HCT116 (cell line): ENCODE results near the gene URM1. TPM values are rescaled to one million over a fixed set of nuclear protein-coding genes. Genes with fewer than 3 reads are reported as not detected.
A peak's percentile ranks its signal among the peaks of the same experiment; 100 is the strongest.
"Not testable (repeated sequence)": the region's sequence is repeated elsewhere in the genome, so short reads cannot be mapped to it uniquely, and the experiment has no call there.

Experiments
- ATAC-seq: fragments of 200-7000 bp; cut with Tn5 transposase; 2 replicates; pipeline ENCODE4 v1.9.1; 2020; ENCODE audit warnings: mild to moderate bottlenecking, moderate library complexity
- BruUV-seq: library from RNA; stranded (reverse); fragments of 400-500 nt; replicated peaks from 2 replicates; lab custom pipeline; 2021; lab: Mats Ljungman, UMichigan
- CTCF ChIA-PET: fragments of 300-600 bp; sonication (Branson Sonifier 250); formaldehyde crosslinking; loops from one replicate; lab custom pipeline; 2021; ENCODE audit warnings: antibody characterized with exemption; lab: Charles Lee
- POLR2A ChIA-PET: fragments of 300-600, 350-600 bp; sonication (Branson Sonifier 250); formaldehyde crosslinking; loops from one replicate; lab custom pipeline; 2021; ENCODE audit warnings: antibody characterized with exemption; lab: Charles Lee
- RAD21 ChIA-PET, 2 experiments: fragments of 300-600 bp; sonication (Branson Sonifier 250); formaldehyde crosslinking; loops; one replicate each; lab custom pipeline; 2023; ENCODE audit warnings: low total read pairs in 2 of 2; ENCODE audit not compliant: uncharacterized antibody in 2 of 2, unreplicated experiment in 2 of 2, low non-redundant PET in 1 of 2; lab: Charles Lee
- DNase-seq: peaks from one replicate; pipeline ENCODE4 v3.0.0-alpha.2; 2010; ENCODE audit warnings: low read depth, low spot score
- H2AFZ ChIP-seq: fragments of 200-600 bp; shearing (Covaris generic), sonication (generic); 2 replicates; pipeline ENCODE4 v1.6.1; 2017; ENCODE audit warnings: low read depth, mixed run types, mixed read lengths, antibody characterized with exemption, low read length; ENCODE audit not compliant: poor library complexity, severe bottlenecking
- H3K27ac ChIP-seq: 2 replicates; pipeline ENCODE4 v1.5.1; 2012; ENCODE audit warnings: low read depth, low read length
- H3K27me3 ChIP-seq: fragments of 200-600 bp; sonication (generic); 2 replicates; pipeline ENCODE4 v1.6.1; 2016; ENCODE audit warnings: mixed run types, low read length, mixed read lengths; ENCODE audit not compliant: insufficient read depth
- H3K36me3 ChIP-seq, 2 experiments: fragments of 200-500 bp in 1 of 2; fragments of 200-600 bp in 1 of 2; sonication (Bioruptor generic) in 1 of 2; sonication (generic) in 1 of 2; 2 replicates each; pipeline versions ENCODE4 v1.5.1 to v1.6.1; 2014 to 2016; ENCODE audit warnings: low read length in 2 of 2, inconsistent platforms in 1 of 2, mixed read lengths in 1 of 2, mixed run types in 1 of 2; ENCODE audit not compliant: insufficient read depth in 2 of 2, control insufficient read depth in 1 of 2
- H3K4me1 ChIP-seq, 2 experiments: fragments of 200-600 bp in 1 of 2; sonication (generic) in 1 of 2; 2 replicates each; pipeline versions ENCODE4 v1.5.1 to v1.6.1; 2012 to 2017; ENCODE audit warnings: low read length in 2 of 2, inconsistent platforms in 1 of 2, mild to moderate bottlenecking in 1 of 2, mixed read lengths in 1 of 2, mixed run types in 1 of 2, moderate library complexity in 1 of 2; ENCODE audit not compliant: insufficient read depth in 2 of 2, control insufficient read depth in 1 of 2
- H3K4me2 ChIP-seq: fragments of 200-600 bp; sonication (generic); 2 replicates; pipeline ENCODE4 v1.6.1; 2017; ENCODE audit warnings: mixed run types, low read length, mixed read lengths
- H3K4me3 ChIP-seq, 2 experiments: fragments of 200-600 bp in 1 of 2; sonication (generic) in 1 of 2; replicated peaks in 1 of 2; 2 replicates each; pipeline ENCODE4 v1.5.1; 2011 to 2016; ENCODE audit warnings: low read length in 2 of 2, control low read depth in 1 of 2, low read depth in 1 of 2, mild to moderate bottlenecking in 1 of 2, mixed read lengths in 1 of 2, mixed run types in 1 of 2
- H3K79me2 ChIP-seq: fragments of 200-600 bp; sonication (generic); 2 replicates; pipeline ENCODE4 v1.6.1; 2017; ENCODE audit warnings: mild to moderate bottlenecking, mixed run types, low read length, moderate library complexity, mixed read lengths; ENCODE audit not compliant: insufficient read depth
- H3K9ac ChIP-seq: fragments of 200-600 bp; sonication (generic); 2 replicates; pipeline ENCODE4 v1.6.1; 2016; ENCODE audit warnings: low read length, mixed read lengths
- H3K9me2 ChIP-seq: fragments of 200-600 bp; sonication (generic), shearing (Covaris generic); 2 replicates; pipeline ENCODE4 v1.6.1; 2017; ENCODE audit warnings: mixed run types, mild to moderate bottlenecking, moderate library complexity; ENCODE audit not compliant: insufficient read depth
- H3K9me3 ChIP-seq, 2 experiments: fragments of 200-500 bp in 1 of 2; fragments of 200-600 bp in 1 of 2; sonication (Bioruptor generic) in 1 of 2; sonication (generic) in 1 of 2; 2 replicates each; pipeline ENCODE4 v1.6.1; 2014 to 2017; ENCODE audit warnings: low read length in 2 of 2, mixed read lengths in 2 of 2, inconsistent platforms in 1 of 2, low read depth in 1 of 2, mild to moderate bottlenecking in 1 of 2, mixed run types in 1 of 2, moderate library complexity in 1 of 2; ENCODE audit not compliant: control insufficient read depth in 1 of 2, insufficient read depth in 1 of 2
- H4K20me1 ChIP-seq: fragments of 200-600 bp; sonication (generic), shearing (Covaris generic); 2 replicates; pipeline ENCODE4 v1.6.1; 2017; ENCODE audit warnings: mixed run types, mild to moderate bottlenecking, moderate library complexity; ENCODE audit not compliant: insufficient read depth
- EZH2phosphoT487 ChIP-seq: fragments of 200-600 bp; IDR thresholded peaks from 2 replicates; pipeline ENCODE4 v1.6.1; 2018; ENCODE audit warnings: antibody characterized with exemption, borderline replicate concordance
- JUND ChIP-seq: IDR thresholded peaks from 2 replicates; pipeline ENCODE4 v1.6.1; 2012
- POLR2AphosphoS5 ChIP-seq: IDR thresholded peaks from 2 replicates; pipeline ENCODE4 v1.6.1; 2011; ENCODE audit warnings: mild to moderate bottlenecking, low read depth, low read length, moderate library complexity
- RAD21 ChIP-seq: IDR thresholded peaks from 2 replicates; pipeline ENCODE4 v1.6.1; 2012; ENCODE audit warnings: low read depth, mild to moderate bottlenecking
- YY1 ChIP-seq: IDR thresholded peaks from 2 replicates; pipeline ENCODE4 v1.6.1; 2011; ENCODE audit warnings: low read length, low read depth, moderate library complexity, mild to moderate bottlenecking; ENCODE audit not compliant: insufficient replicate concordance; ENCODE audit errors: extremely low read depth
- intact Hi-C: fragments of 100-400 bp; cut with micrococcal nuclease; formaldehyde crosslinking; loops from 2 replicates; pipeline ENCODE4 v1.10.0; 2022
- total RNA-seq: library from RNA; stranded (reverse); gene quantifications from one replicate; pipeline ENCODE4 v1.2.1, GENCODE V29; 2021; ENCODE audit not compliant: unreplicated experiment
- TF ChIP-seq, protein P1 (sequence below): IDR thresholded peaks from 2 replicates; pipeline ENCODE4 v1.6.1; 2012
- TF ChIP-seq, protein P2 (sequence below), 3 experiments: fragments of 200-600 bp in 1 of 3; sonication (generic) in 1 of 3; IDR thresholded peaks in 2 of 3; conservative IDR thresholded peaks in 1 of 3; 2 replicates each; pipeline ENCODE4 v1.5.1; 2012 to 2017; ENCODE audit warnings: low read depth in 2 of 3, low read length in 2 of 3, antibody characterized with exemption in 1 of 3, borderline replicate concordance in 1 of 3, control low read depth in 1 of 3, mild to moderate bottlenecking in 1 of 3, mixed read lengths in 1 of 3, mixed run types in 1 of 3, moderate library complexity in 1 of 3; ENCODE audit not compliant: insufficient read depth in 1 of 3

URM1 gene
- total RNA-seq, 1 experiment from 2014 or later = 51.6 TPM

DNA sequence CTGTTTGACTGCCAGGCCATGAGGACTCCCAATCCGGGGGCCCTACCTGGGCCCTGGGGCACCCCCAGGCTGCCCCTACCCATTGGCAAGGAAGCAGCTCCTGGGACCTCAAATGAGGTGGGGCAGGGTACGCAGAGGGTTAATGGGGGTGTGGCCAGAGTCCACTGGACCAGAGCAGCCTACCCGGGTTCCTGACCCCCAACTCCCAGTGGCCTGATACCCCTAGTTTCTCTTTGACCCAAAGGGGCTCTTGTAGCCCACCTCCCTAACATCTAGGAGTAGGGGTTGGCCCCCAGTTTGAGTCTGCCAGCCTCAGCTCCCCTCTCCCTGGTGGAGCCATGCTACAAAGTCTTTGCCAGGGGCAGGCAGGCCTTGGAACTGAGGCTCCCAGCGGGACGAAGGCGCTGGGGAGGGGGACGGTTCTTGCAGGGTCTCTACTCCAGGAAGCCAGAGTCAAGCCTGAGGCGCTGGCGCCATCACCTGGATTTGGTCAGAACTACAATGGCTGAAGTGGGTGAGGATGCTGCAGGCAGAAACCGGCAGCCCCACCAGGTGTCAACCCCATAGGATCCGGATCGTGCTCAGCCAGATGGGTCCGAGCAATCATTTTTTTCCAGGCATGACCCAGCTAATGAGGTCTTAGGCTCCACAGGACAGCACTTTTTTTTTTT is 41.1 kb downstream of the URM1 start:
- Histone ChIP-seq H3K4me2 (no peak overlapping the region), H2AFZ (no peak overlapping the region), H4K20me1 (no peaks in the 10 kb centered on the region), H3K27me3 (no peaks in the 10 kb centered on the region), H3K27ac (no peak overlapping the region), H3K79me2 (no peaks in the 10 kb centered on the region), H3K9me2 (no peaks in the 10 kb centered on the region), H3K4me3 (no peak overlapping the region), H3K9me3 (no peaks in the 10 kb centered on the region), H3K9ac (no peak overlapping the region), H3K4me1 (peaks cover 4 to 14% of the 10 kb centered on the region in 2 experiments; a peak in 3 of 4 replicates), H3K36me3 (no peaks in the 10 kb centered on the region)
- intact Hi-C loops = loop anchor here (1.0 to 2.0 kb wide), 3 partner anchors 41 to 117 kb away; partner anchors contain the start of gene URM1
- BruUV-seq = no TSS peak
- ATAC-seq = peak; percentile 65
- no peak for DNase-seq
- POLR2A ChIA-PET = interaction anchor here (0.7 to 1.5 kb wide), 2 partner anchors 8 to 46 kb away, joined by 4 read pairs; partner anchors contain the start of gene CERCAM
- RAD21 ChIA-PET = no interaction called here
- TF ChIP-seq, protein P1, sequence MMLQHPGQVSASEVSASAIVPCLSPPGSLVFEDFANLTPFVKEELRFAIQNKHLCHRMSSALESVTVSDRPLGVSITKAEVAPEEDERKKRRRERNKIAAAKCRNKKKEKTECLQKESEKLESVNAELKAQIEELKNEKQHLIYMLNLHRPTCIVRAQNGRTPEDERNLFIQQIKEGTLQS = no peak
- TF ChIP-seq, protein P2, sequence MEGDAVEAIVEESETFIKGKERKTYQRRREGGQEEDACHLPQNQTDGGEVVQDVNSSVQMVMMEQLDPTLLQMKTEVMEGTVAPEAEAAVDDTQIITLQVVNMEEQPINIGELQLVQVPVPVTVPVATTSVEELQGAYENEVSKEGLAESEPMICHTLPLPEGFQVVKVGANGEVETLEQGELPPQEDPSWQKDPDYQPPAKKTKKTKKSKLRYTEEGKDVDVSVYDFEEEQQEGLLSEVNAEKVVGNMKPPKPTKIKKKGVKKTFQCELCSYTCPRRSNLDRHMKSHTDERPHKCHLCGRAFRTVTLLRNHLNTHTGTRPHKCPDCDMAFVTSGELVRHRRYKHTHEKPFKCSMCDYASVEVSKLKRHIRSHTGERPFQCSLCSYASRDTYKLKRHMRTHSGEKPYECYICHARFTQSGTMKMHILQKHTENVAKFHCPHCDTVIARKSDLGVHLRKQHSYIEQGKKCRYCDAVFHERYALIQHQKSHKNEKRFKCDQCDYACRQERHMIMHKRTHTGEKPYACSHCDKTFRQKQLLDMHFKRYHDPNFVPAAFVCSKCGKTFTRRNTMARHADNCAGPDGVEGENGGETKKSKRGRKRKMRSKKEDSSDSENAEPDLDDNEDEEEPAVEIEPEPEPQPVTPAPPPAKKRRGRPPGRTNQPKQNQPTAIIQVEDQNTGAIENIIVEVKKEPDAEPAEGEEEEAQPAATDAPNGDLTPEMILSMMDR (IDR thresholded peaks at IDR 0.05 in 2 of 3, conservative IDR thresholded peaks at IDR 0.05 in 1 of 3; ENCODE audit: borderline replicate concordance in 1 of 3, insufficient read depth in 1 of 3, low read depth in 2 of 3, low read length in 2 of 3) = peak; percentile 67 to 81 (median 79)
- no peak for TF ChIP-seq JUND
- TF ChIP-seq EZH2phosphoT487 = no peak
- TF ChIP-seq RAD21 = peak; percentile 90
- no peak for TF ChIP-seq YY1
- no peak for TF ChIP-seq POLR2AphosphoS5
- CTCF ChIA-PET = interaction anchor here (0.8 to 3.8 kb wide), 5 partner anchors 8 to 117 kb away, joined by 3 to 33 read pairs (median 9); partner anchors contain the start of gene CERCAM

DNA sequence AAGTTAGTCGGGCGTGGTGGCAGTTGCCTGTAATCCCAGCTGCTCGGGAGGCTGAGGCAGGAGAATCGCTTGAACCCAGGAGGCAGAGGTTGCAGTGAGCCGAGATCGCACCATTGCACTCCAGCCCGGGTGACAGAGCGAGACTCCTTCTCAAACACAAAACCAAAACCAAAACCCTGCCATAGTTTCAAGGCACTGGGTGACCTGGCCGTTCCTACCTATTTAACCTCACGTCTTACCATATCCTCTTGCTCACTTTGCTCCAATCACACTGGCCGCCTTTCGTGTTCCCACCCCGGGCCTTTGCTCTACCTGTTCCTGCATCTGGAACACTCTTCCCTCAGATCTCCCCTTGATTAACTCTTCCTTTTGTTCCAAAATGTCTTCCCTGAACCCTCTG is 42.6 kb downstream of the URM1 start:
- H2AFZ ChIP-seq, H3K4me3 ChIP-seq, H3K79me2 ChIP-seq, H3K9me2 ChIP-seq, H3K27ac ChIP-seq, POLR2A ChIA-PET, H4K20me1 ChIP-seq, H3K27me3 ChIP-seq, H3K9me3 ChIP-seq, H3K9ac ChIP-seq, H3K36me3 ChIP-seq, H3K4me2 ChIP-seq, ATAC-seq, RAD21 ChIA-PET, DNase-seq, BruUV-seq, CTCF ChIA-PET: not testable (repeated sequence)
- intact Hi-C loops = loop anchor here (2.0 kb wide), 1 partner anchor 43 kb away; the partner anchor contains the start of gene URM1
- peaks cover 4 to 14% of the 10 kb centered on the region in 2 experiments; a peak in 3 of 4 replicates for H3K4me1 ChIP-seq
